ENCODE data around the gene MAP2. TPM values are rescaled to one million over a fixed set of nuclear protein-coding genes. Genes with fewer than 3 reads are reported as not detected.

The MAP2 gene
- total RNA-seq, 1 donor from 2014 or later = 7.2 TPM

DNA sequence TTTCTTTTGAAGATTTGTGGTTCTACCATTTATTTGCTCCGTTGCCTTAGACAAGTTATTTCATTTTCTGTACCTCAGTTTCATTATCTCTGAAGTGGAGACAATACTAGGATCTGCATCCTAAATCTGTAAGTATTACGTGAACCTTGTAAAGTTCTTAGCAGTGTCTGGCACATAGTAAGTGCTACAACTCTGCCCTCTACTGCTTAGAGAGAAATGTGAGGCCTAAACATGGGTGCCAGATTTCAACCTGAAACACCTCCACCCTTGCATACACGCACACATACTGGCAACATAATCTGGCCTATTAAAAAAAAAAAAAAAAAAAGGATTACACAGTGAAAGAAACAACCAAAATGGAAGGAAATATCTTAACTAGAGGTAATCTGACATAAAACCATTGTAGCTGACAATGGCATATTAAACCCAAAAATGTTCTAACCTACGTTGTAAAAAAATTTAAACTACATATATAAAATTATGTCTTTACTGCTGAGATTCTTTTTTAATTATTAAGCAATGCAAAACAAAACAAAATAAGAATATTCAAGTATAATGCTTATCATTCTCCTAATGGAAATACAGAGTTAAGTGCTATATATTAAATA lies 132.6 kb downstream of the MAP2 start:
- TF ChIP-seq, protein P1, sequence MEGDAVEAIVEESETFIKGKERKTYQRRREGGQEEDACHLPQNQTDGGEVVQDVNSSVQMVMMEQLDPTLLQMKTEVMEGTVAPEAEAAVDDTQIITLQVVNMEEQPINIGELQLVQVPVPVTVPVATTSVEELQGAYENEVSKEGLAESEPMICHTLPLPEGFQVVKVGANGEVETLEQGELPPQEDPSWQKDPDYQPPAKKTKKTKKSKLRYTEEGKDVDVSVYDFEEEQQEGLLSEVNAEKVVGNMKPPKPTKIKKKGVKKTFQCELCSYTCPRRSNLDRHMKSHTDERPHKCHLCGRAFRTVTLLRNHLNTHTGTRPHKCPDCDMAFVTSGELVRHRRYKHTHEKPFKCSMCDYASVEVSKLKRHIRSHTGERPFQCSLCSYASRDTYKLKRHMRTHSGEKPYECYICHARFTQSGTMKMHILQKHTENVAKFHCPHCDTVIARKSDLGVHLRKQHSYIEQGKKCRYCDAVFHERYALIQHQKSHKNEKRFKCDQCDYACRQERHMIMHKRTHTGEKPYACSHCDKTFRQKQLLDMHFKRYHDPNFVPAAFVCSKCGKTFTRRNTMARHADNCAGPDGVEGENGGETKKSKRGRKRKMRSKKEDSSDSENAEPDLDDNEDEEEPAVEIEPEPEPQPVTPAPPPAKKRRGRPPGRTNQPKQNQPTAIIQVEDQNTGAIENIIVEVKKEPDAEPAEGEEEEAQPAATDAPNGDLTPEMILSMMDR (IDR thresholded peaks at IDR 0.05) = peak; percentile 82
- Mint-ChIP-seq H3K9me3 (ENCODE audit: unreplicated experiment) (no peaks in the 10 kb centered on the region), H3K4me3 (ENCODE audit: unreplicated experiment) (no peak overlapping the region), H3K36me3 (ENCODE audit: unreplicated experiment) (no peaks in the 10 kb centered on the region), H3K4me1 (ENCODE audit: unreplicated experiment) (no peaks in the 10 kb centered on the region), H3K27ac (ENCODE audit: unreplicated experiment) (no peak overlapping the region), H3K27me3 (ENCODE audit: unreplicated experiment) (no peaks in the 10 kb centered on the region)
- no peak for DNase-seq (ENCODE audit: extremely low spot score, unreplicated experiment)

DNA sequence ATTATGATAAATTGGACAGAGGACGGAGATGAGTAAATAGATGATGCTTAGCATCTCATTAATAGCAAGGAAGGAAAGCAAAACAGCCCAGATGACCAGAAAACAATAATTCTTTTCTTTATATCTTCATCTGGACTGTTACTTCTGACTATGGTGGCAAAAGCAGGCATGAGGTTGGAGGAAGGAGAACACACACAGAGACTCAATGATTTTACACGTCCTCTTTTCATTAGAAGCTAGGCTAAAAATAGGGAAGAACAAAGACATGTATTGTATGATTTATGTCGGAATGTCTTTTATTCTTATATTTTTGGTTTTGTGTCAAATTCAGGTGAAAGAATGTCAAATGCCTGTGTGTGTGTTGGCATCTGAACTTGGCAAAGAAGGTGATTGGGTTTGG lies 137.1 kb downstream of the MAP2 start:
- H3K4me1 Mint-ChIP-seq (ENCODE audit: unreplicated experiment) = no peaks in the 10 kb centered on the region

DNA sequence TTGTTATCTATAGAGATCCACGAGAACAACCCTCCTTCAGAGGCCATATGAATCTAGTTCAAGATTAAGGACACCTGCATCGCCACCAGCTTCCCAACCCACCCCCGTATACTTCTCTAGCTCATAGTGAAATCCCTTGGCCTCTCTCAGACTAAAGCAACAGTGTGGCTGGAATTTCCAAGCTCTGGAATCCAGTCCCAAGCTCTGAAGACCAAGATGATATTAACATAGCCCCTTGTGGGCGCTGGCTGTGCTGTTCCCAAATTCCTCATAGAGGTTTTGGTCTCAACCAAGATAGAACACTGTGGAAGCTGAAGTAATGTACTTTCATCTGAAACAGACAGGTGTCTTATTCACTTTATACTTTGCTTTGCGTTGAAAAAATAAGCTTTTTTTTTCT lies 139.6 kb downstream of the MAP2 start:
- Mint-ChIP-seq H3K4me1 (ENCODE audit: unreplicated experiment) (no peaks in the 10 kb centered on the region), H3K27ac (ENCODE audit: unreplicated experiment) (no peak overlapping the region), H3K9me3 (ENCODE audit: unreplicated experiment) (no peaks in the 10 kb centered on the region), H3K27me3 (ENCODE audit: unreplicated experiment) (no peaks in the 10 kb centered on the region), H3K4me3 (ENCODE audit: unreplicated experiment) (no peak overlapping the region), H3K36me3 (ENCODE audit: unreplicated experiment) (no peaks in the 10 kb centered on the region)
- TF ChIP-seq, protein P1 (IDR thresholded peaks at IDR 0.05) = no peak
- no peak for DNase-seq (ENCODE audit: extremely low spot score, unreplicated experiment)

More for the DNA sequence above, 137.1 kb downstream of the MAP2 start:
- Mint-ChIP-seq H3K4me3 (ENCODE audit: unreplicated experiment) (no peak overlapping the region), H3K27ac (ENCODE audit: unreplicated experiment) (no peak overlapping the region), H3K9me3 (ENCODE audit: unreplicated experiment) (no peaks in the 10 kb centered on the region), H3K27me3 (ENCODE audit: unreplicated experiment) (no peaks in the 10 kb centered on the region), H3K36me3 (ENCODE audit: unreplicated experiment) (no peaks in the 10 kb centered on the region)
- no peak for DNase-seq (ENCODE audit: extremely low spot score, unreplicated experiment)
- TF ChIP-seq, protein P1 (IDR thresholded peaks at IDR 0.05) = no peak

DNA sequence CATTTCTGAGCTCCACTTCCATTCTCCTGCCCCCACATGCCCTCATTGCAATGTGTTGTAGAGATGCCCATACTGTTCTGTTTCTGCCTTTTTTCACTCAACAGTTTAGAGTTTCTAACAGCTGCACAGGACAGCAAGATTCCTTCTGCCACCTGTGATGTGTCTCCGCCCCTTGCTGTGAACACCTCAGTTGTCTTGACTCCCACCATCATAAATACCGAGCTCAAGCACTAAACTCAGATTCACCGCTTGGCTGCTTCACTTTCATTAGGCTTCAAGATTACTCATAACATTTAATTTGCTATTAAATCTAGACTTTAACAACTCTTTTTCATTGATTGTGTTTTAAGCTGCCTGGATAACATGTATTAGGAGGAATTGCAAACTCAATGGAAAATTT lies 141.0 kb downstream of the MAP2 start:
- Mint-ChIP-seq H3K4me3 (ENCODE audit: unreplicated experiment) (no peak overlapping the region), H3K9me3 (ENCODE audit: unreplicated experiment) (no peaks in the 10 kb centered on the region), H3K36me3 (ENCODE audit: unreplicated experiment) (no peaks in the 10 kb centered on the region), H3K27ac (ENCODE audit: unreplicated experiment) (no peak overlapping the region), H3K27me3 (ENCODE audit: unreplicated experiment) (peaks cover 6% of the 10 kb centered on the region), H3K4me1 (ENCODE audit: unreplicated experiment) (no peaks in the 10 kb centered on the region)
- TF ChIP-seq, protein P1 (IDR thresholded peaks at IDR 0.05) = no peak
- no peak for DNase-seq (ENCODE audit: extremely low spot score, unreplicated experiment)

DNA sequence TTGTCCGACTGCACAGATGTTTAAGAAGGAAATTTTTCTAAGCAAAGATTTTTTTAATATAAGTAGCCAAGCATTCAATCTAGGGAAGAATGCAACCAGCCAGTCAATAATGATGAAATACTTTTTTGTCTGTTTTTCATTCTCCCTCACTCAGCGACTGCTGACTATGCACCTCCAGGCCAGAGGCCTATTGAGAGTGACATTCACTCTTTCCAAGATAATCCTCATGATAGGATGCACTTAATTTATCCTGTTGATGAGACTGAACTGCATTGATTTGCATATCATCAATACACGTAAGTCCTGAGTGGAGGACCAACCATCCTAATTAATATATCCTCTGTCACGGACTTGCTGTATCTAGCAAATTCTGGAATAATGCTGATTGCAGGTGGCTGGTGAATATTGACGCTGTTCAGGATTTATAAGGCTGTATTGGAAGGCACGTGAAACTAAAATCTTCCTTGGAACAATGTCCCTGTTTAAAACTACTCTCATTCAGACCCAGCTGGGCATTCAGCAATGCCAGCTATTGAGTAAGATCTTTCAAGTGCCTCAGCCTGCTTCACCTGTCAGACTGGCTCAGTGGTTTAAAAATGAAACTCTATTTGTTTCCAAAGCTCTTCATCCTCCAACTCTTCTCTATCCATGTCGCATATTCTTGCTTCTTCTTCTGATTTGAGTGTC lies 142.2 kb downstream of the MAP2 start:
- TF ChIP-seq, protein P1 (IDR thresholded peaks at IDR 0.05) = no peak
- no peak overlapping the region for H3K27ac Mint-ChIP-seq (ENCODE audit: unreplicated experiment)
- no peaks in the 10 kb centered on the region for H3K4me1 Mint-ChIP-seq (ENCODE audit: unreplicated experiment)
- H3K9me3 Mint-ChIP-seq (ENCODE audit: unreplicated experiment) = no peaks in the 10 kb centered on the region
- no peaks in the 10 kb centered on the region for H3K36me3 Mint-ChIP-seq (ENCODE audit: unreplicated experiment)
- peaks cover 6% of the 10 kb centered on the region for H3K27me3 Mint-ChIP-seq (ENCODE audit: unreplicated experiment)
- no peak for DNase-seq (ENCODE audit: extremely low spot score, unreplicated experiment)
- H3K4me3 Mint-ChIP-seq (ENCODE audit: unreplicated experiment) = no peak overlapping the region

All from osteocyte (in vitro differentiated cells).